ENCODE results near the gene SMYD3.

GRCh38 chr1:245956225-245956624 is 550.9 kb downstream of the SMYD3 start:
- TF ChIP-seq CTCF (conservative IDR thresholded peaks at IDR 0.05; ENCODE audit: low read length), result no peak
- TF ChIP-seq EZH2phosphoT487 (IDR thresholded peaks at IDR 0.05; ENCODE audit: borderline replicate concordance), result no peak

All from Loucy (cell line).